HepG2 (cell line): ENCODE data around the gene MYLK3. TPM values are rescaled to one million over a fixed set of nuclear protein-coding genes. Genes with fewer than 3 reads are reported as not detected.

Experiments
- ATAC-seq: fragments of 200-7000 bp; cut with Tn5 transposase; 3 replicates; pipeline ENCODE4 v1.9.1; 2020; ENCODE audit warnings: mild to moderate bottlenecking, moderate library complexity
- BruUV-seq: library from RNA; stranded (reverse); fragments of 400-500 nt; replicated peaks from 2 replicates; lab custom pipeline; 2021; lab: Mats Ljungman, UMichigan
- CTCF ChIA-PET: fragments of 300-600 bp; formaldehyde crosslinking; extraction: SDS; loops from one replicate; lab custom pipeline; 2021; ENCODE audit warnings: low total read pairs, inconsistent platforms, low intra/inter-chr PET ratio; lab: Yijun Ruan, JAX
- POLR2A ChIA-PET: fragments of 350-600 bp; sonication (Branson Sonifier 250); formaldehyde crosslinking; loops from one replicate; lab custom pipeline; 2020; ENCODE audit warnings: antibody characterized with exemption, inconsistent platforms; lab: Yijun Ruan, JAX
- DNase-seq: peaks from one replicate; pipeline ENCODE4 v3.0.0-alpha.2; 2015; ENCODE audit warnings: low spot score
- FAIRE-seq: peaks from 3 replicates; lab custom pipeline; 2011; peaks lifted over from hg19 to GRCh38; lab: Jason Lieb, UNC
- H2AFZ ChIP-seq: one replicate; pipeline ENCODE4 v1.6.1; 2011; ENCODE audit warnings: low read length, inconsistent platforms
- H3K27ac ChIP-seq: fragments of 300-600 bp; 3 replicates; pipeline ENCODE4 v1.8.0; 2011; ENCODE audit warnings: mixed run types, mild to moderate bottlenecking, mixed read lengths, low read length, inconsistent platforms; ENCODE audit not compliant: insufficient read depth; ENCODE audit errors: extremely low read length
- H3K27me3 ChIP-seq, 2 experiments: fragments of 200-600 bp in 1 of 2; 2 replicates in 1 of 2; 3 replicates in 1 of 2; pipeline versions ENCODE4 v1.6.0 to v1.8.0; 2011; ENCODE audit warnings: low read length in 2 of 2, mild to moderate bottlenecking in 2 of 2, moderate library complexity in 2 of 2, inconsistent platforms in 1 of 2; ENCODE audit not compliant: insufficient read depth in 2 of 2, control insufficient read depth in 1 of 2
- H3K36me3 ChIP-seq, 2 experiments: fragments of 200-600 bp in 1 of 2; replicated peaks in 1 of 2; 2 replicates in 1 of 2; 3 replicates in 1 of 2; pipeline versions ENCODE4 v1.5.1 to v1.8.0; 2011; ENCODE audit warnings: low read length in 2 of 2, inconsistent platforms in 1 of 2; ENCODE audit not compliant: insufficient read depth in 2 of 2, control insufficient read depth in 1 of 2
- H3K4me1 ChIP-seq: 2 replicates; pipeline ENCODE4 v1.5.1; 2012; ENCODE audit warnings: low read length, inconsistent platforms; ENCODE audit not compliant: insufficient read depth
- H3K4me2 ChIP-seq: 2 replicates; pipeline ENCODE4 v1.6.0; 2011; ENCODE audit warnings: low read depth, low read length, inconsistent platforms
- H3K4me3 ChIP-seq, 3 experiments: fragments of 200-600 bp in 1 of 3; sonication (generic), shearing (Covaris generic) in 1 of 3; replicated peaks in 1 of 3; 2 replicates each; pipeline ENCODE4 v1.5.1; 2011 to 2016; ENCODE audit warnings: low read length in 3 of 3, inconsistent platforms in 2 of 3, low read depth in 2 of 3, mild to moderate bottlenecking in 2 of 3, control low read depth in 1 of 3, mixed read lengths in 1 of 3; ENCODE audit not compliant: insufficient read depth in 1 of 3
- H3K79me2 ChIP-seq: one replicate; pipeline ENCODE4 v1.6.1; 2011; ENCODE audit warnings: low read length, inconsistent platforms; ENCODE audit not compliant: insufficient read depth
- H3K9ac ChIP-seq: 2 replicates; pipeline ENCODE4 v1.6.0; 2011; ENCODE audit warnings: mild to moderate bottlenecking, low read depth, low read length, inconsistent platforms; ENCODE audit not compliant: insufficient read depth
- H3K9me3 ChIP-seq: 2 replicates; pipeline ENCODE4 v1.5.1; 2012; ENCODE audit warnings: mild to moderate bottlenecking, low read length
- H4K20me1 ChIP-seq: 2 replicates; pipeline ENCODE4 v1.6.0; 2011; ENCODE audit warnings: inconsistent platforms, mild to moderate bottlenecking, low read length, moderate library complexity; ENCODE audit not compliant: insufficient read depth
- FOXC1 ChIP-seq: sonication (generic); formaldehyde crosslinking; IDR thresholded peaks from 2 replicates; pipeline ENCODE4 v1.8.0; 2022; ENCODE audit warnings: mild to moderate bottlenecking, missing genetic modification reagents, borderline replicate concordance
- MAF1 ChIP-seq: sonication (generic); formaldehyde crosslinking; IDR thresholded peaks from 2 replicates; pipeline ENCODE4 v1.5.0; 2020; ENCODE audit warnings: missing genetic modification reagents, borderline replicate concordance
- NBN ChIP-seq: fragments of 450-650 bp; conservative IDR thresholded peaks from 2 replicates; pipeline ENCODE4 v1.6.1; 2017
- POLR2A ChIP-seq, 2 experiments: IDR thresholded peaks; 2 replicates each; pipeline ENCODE4 v1.6.1; 2011; ENCODE audit warnings: low read depth in 2 of 2, low read length in 2 of 2, mild to moderate bottlenecking in 1 of 2, moderate library complexity in 1 of 2; ENCODE audit not compliant: insufficient read depth in 1 of 2
- TBX2 ChIP-seq: sonication (generic); formaldehyde crosslinking; IDR thresholded peaks from 2 replicates; pipeline ENCODE4 v1.5.0; 2020; ENCODE audit warnings: missing genetic modification reagents, mild to moderate bottlenecking, borderline replicate concordance
- ZFP90 ChIP-seq: sonication (generic); formaldehyde crosslinking; IDR thresholded peaks from 2 replicates; pipeline ENCODE4 v1.8.0; 2022; ENCODE audit warnings: missing genetic modification reagents, mild to moderate bottlenecking, inconsistent platforms, borderline replicate concordance
- ZFX ChIP-seq: sonication (generic); formaldehyde crosslinking; IDR thresholded peaks from 2 replicates; pipeline ENCODE4 v1.4.0; 2020; ENCODE audit warnings: mild to moderate bottlenecking, low read depth, missing genetic modification reagents, moderate library complexity
- ZNF180 ChIP-seq: sonication (generic); formaldehyde crosslinking; IDR thresholded peaks from 2 replicates; pipeline ENCODE4 v1.4.0; 2020; ENCODE audit warnings: low read depth, missing genetic modification reagents, borderline replicate concordance
- ZNF207 ChIP-seq: fragments of 450-650 bp; IDR thresholded peaks from 2 replicates; pipeline ENCODE4 v1.6.1; 2016; ENCODE audit warnings: antibody characterized with exemption, borderline replicate concordance
- ZNF225 ChIP-seq: sonication (generic); formaldehyde crosslinking; IDR thresholded peaks from 2 replicates; pipeline ENCODE4 v1.4.0; 2020; ENCODE audit warnings: mild to moderate bottlenecking, missing genetic modification reagents
- ZNF350 ChIP-seq: sonication (generic); formaldehyde crosslinking; IDR thresholded peaks from 2 replicates; pipeline ENCODE4 v1.4.0; 2020; ENCODE audit warnings: mild to moderate bottlenecking, low read depth, missing genetic modification reagents, borderline replicate concordance
- ZNF496 ChIP-seq: sonication (generic); formaldehyde crosslinking; IDR thresholded peaks from 2 replicates; pipeline ENCODE4 v1.8.1; 2023; ENCODE audit warnings: mild to moderate bottlenecking, moderate library complexity, missing genetic modification reagents; ENCODE audit not compliant: insufficient replicate concordance
- WGBS: methylation state at CpG from one replicate; pipeline ENCODE4 v1.1.6; 2017; ENCODE audit warnings: low lambda C conversion rate; 5-methylcytosine and 5-hydroxymethylcytosine counted together
- in situ Hi-C: cut with HindIII; loops from 2 replicates; pipeline ENCODE4 v1.10.0; 2017; ENCODE audit warnings: low pct_unique_long_range_greater_than_20kb; ENCODE audit not compliant: extremely low pct_ligation_motif_present
- intact Hi-C: fragments of 100-400 bp; cut with micrococcal nuclease; formaldehyde crosslinking; loops from one replicate; pipeline ENCODE4 v1.10.0; 2022; ENCODE audit not compliant: unreplicated experiment
- polyA plus RNA-seq, 8 experiments: library from polyadenylated mRNA; depleted of rRNA in 3 of 8; stranded (reverse) in 7 of 8; unstranded in 1 of 8; fragments of >200 nt; fragmentation: Illumina TruSeq in 4 of 8; extraction: Trizol in 4 of 8; gene quantifications; 2 replicates each; pipeline versions ENCODE4 v1.2.1 to v1.2.3, GENCODE V29; 2011 to 2016; ENCODE audit warnings: low read depth in 4 of 8, missing spikeins in 1 of 8, mixed read lengths in 1 of 8; ENCODE audit not compliant: insufficient read depth in 1 of 8
- total RNA-seq, 5 experiments: library from RNA; depleted of rRNA; stranded (reverse); fragments of >200 nt; fragmentation: Illumina TruSeq; extraction: Trizol; gene quantifications; 2 replicates each; pipeline ENCODE4 v1.2.3, GENCODE V29; 2016; ENCODE audit warnings: low read depth in 1 of 5

Gene MYLK3
- total and polyA plus RNA-seq, 2 of the 13 experiments (the other 11 are each of a cell fraction or from before 2014, with no cell fraction given), result 0.04 to 0.18 TPM

DNA sequence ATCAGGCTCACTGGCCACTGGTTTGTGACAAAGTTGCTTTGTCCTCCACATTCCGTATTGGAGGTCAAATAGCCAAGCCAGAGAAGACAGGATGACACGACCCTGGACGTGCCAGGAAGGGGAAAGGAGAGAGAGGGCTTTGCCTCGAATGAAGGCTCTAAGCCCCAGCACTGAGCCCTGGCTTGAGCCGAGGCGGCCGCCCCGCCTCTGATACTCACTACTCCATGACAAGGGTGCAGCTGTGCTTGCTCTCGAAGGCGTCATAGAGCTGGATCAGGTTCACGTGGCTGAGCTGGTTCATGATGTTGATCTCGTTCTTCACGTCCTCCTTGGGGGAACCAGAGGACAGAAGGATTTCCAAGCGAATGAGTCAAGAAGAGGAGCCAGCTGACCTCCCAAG lies 19.3 kb downstream of the MYLK3 start:
- ChIA-PET CTCF (no interaction called here), POLR2A (no interaction called here)
- H4K20me1 ChIP-seq, result no peaks in the 10 kb centered on the region
- H3K27ac ChIP-seq, result no peak overlapping the region
- BruUV-seq, result no TSS peak
- intact Hi-C loops, result no loop called here
- H3K9ac ChIP-seq, result no peak overlapping the region
- ATAC-seq (no peak), FAIRE-seq (no peak), DNase-seq (no peak)
- no peak overlapping the region for H2AFZ ChIP-seq
- no peaks in the 10 kb centered on the region for H3K79me2 ChIP-seq
- H3K36me3 ChIP-seq, result no peaks in the 10 kb centered on the region
- no peaks in the 10 kb centered on the region for H3K4me1 ChIP-seq
- no peaks in the 10 kb centered on the region for H3K9me3 ChIP-seq
- in situ Hi-C loops, result no loop called here
- 47% methylated on average over 14 of the region's 14 CpGs for WGBS
- no peak overlapping the region for H3K4me3 ChIP-seq
- H3K4me2 ChIP-seq, result no peak overlapping the region
- no peak for TF ChIP-seq NBN
- TF ChIP-seq ZNF496 (CRISPR knock-in tag), result no peak
- no peak for TF ChIP-seq TBX2 (CRISPR knock-in tag)
- TF ChIP-seq MAF1 (CRISPR knock-in tag), result no peak
- TF ChIP-seq ZNF350 (CRISPR knock-in tag), result no peak
- TF ChIP-seq ZNF207, result no peak
- no peak for TF ChIP-seq ZFP90 (CRISPR knock-in tag)
- no peak for TF ChIP-seq ZFX (CRISPR knock-in tag)
- TF ChIP-seq POLR2A (IDR thresholded peaks at IDR 0.05; ENCODE audit: insufficient read depth in 1 of 2, low read depth in 2 of 2, low read length in 2 of 2), result no peak
- TF ChIP-seq ZNF180 (CRISPR knock-in tag), result no peak
- TF ChIP-seq FOXC1 (CRISPR knock-in tag), result no peak
- TF ChIP-seq ZNF225 (CRISPR knock-in tag), result no peak
- peaks cover 3 to 16% of the 10 kb centered on the region in 2 experiments; a peak in 2 of 5 replicates for H3K27me3 ChIP-seq
